T-helper 2 cell treated with Interferon-gamma antibody and Interleukin-4, amounts not matched to agents 100 ng/mL and 5 ng/mL, for 36 hours (primary cell): ENCODE results near the gene ACY1. TPM values are rescaled to one million over a fixed set of nuclear protein-coding genes. Genes with fewer than 3 reads are reported as not detected.
"Not testable (repeated sequence)": the region's sequence is repeated elsewhere in the genome, so short reads cannot be mapped to it uniquely, and the experiment has no call there.

ENCODE experiments used
- intact Hi-C: fragments of 100-400 bp; cut with micrococcal nuclease; formaldehyde crosslinking; loops from one replicate; pipeline ENCODE4 v1.15.1; 2023
- total RNA-seq: library from RNA; stranded (reverse); gene quantifications from 2 replicates; pipeline ENCODE4 v1.2.3, GENCODE V29; 2022

ACY1 gene
- total RNA-seq, 1 donor from 2014 or later: 31.2 TPM

DNA sequence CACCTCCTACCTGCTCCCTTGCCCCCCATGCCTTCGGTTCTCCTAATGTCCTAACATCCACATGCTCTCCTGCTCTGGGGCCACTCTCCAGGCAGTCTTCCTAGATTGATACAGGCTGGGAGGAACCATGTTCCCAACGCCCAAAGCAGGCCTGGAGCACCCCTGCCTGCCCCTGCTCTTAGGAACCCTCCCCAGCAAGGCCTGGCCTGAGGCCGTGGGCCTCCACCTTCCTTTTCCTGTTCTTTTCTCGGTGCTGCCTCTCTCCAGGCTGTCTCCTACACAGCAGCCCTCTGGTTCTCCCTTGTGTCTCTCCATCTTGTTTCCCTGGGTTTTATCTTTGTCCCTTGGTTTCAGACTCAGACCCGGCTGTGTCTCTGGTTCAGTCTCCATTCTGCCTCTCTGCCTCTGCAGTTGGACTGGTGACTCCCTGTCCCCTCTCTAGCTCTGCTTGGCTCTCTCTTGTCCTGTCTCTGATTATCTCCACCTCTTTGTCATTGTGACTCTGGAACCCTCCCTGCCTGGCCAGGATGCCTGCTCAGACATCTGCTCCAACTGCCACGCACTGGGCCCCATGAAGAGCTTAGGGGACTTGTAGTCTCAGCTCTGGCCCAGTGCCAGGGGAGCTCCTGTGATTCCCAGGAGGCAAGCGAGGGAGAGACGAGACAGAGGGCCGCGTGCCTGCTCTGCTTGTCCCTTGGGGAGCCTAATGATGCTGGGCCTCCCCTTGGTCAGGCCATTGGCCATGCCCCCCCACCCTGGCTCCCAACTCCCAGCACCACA lies 38.3 kb downstream of the ACY1 start:
- intact Hi-C loops: no loop called here

DNA sequence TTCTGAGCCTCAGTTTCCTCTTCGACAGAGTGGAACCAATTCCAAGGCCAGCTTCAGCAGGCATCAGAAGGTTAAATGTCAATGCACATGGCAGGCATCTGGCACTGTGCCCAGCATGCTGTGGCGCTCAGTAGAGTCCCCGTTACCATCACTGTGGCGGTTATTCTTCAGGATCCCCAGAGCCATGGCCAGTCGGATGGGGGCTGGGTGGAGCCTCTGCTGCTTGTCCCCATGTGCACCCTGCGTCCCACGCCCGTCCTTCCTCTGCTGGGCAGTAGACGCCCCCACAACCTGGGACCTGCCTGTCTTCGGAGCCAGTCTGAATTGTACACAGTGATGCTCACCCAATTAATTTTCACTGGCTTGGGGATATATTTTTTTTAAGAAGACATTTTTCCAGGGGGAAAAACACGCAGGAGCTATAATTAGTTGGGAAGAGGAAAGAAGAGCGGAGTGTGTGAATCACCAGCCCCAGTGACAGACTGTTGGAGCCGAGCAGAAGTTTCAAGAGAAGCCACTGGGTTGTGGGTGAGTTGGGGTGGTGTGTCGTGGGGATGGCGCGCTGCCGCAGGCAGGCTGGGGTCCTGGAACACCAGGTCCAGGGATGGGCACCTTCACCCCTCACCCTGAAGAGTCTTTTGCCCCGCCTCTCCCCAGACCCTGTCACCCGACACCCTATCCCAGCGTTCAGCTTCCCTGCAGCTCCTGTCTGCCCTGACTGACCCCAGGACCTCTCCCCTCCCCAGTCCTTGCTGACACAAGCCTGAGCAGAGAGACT lies 39.2 kb downstream of the ACY1 start:
- intact Hi-C loops: no loop called here

DNA sequence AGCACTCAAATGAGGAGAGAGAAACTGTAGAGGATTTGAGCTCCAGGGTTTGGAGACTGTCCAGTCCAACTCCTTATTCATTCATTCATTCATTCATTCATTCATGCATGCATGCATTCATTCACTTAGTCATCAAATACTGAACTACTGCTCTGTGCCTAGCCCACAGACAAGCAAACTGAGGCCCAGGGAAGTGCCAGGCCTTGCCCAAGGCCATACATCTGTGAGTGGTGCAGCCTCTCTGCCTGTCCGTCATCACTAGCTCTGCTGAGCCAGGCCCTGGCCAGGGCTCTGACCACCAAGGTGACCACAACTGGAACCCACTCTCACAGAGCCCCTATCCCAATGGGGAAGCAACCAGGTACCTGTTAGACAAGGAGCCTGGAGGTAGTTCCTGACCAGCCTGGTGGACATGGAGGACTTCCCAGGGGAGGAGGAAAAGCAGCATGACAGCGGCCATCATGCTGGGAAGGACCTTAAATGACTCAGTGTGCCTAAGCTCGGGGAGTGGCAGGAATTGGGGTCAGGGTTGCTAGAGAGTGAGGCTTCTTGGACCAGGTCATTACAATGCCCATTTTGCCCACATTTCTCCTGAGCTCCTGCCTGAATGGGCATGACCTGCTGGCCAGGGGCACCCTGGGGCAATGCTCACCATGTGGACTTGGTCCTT lies 39.9 kb downstream of the ACY1 start:
- intact Hi-C loops: no loop called here

DNA sequence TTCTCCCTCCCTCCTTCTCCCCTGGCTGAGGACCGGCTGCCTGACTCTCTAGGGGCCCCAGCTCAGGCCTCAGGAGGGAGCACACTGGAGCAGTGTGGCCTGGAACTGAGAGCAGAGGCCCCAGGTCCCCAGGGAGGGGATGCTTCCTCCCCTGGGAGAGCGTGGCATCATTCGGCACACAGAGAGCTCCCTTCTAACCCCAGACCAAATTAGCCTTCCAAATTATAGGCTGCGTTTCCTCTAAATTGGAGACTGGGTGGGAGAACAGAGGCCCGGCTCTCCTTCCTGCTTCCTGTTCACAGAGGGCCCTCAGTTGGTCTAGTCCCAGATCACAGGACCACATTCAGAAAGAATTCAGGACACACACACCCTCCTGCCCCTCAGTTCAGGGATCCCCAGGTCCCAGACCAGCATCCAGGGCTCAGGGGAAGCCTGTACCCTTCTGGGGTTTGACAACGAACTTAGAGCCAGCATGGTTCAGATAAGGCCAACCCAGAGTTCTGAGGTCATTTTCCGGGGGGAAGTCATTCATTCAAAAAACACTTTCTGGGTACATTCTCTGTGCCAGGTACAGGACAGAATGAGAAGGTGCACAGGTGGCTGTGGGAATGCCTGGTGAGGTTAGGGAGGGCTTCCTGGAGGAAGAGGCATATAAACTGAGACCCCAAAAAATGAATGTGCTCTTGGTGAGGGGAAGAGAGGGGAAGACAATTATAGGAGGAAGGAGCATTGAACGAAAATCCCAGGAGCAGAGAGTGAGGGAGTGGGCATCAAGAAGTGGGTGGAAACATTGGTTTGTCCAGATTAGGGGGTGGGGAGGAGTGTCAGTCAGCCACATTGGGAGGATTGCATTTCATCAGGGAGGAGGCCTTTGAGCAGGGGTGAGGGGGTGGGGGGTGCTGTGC lies 40.8 kb downstream of the ACY1 start:
- intact Hi-C loops: no loop called here

DNA sequence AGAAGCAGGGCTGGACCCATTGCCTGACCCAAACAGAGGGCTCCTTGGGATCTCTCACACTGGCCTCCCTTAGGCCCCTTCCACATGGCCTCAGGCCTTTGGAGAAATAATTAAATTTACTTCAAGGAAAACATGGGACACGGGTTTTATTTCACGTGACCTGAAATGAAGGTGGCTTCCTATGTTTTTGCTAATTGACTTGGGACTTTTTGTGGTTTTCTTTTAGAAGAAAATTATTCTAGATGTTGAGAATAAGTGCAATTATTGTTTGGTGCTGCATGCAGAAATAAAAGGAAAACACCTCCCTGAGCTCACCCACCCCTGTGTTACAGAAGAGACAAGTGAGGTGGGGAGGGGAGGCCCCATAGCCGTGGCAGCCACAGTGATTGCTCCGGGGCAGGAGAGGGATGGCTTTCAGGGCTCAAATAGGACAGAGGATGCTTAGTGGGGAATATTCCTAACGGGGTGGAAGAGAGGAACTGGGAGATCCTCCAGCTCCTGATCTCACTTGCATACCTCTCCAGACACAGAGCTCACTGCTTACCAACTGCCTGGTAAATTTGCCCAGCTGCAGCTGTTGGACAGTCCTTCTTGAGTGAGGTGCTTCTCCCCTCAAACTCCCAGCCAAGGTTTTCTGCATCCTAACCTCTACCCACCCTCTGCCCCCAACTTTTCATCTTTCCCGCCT lies 41.6 kb downstream of the ACY1 start:
- intact Hi-C loops: no loop called here

DNA sequence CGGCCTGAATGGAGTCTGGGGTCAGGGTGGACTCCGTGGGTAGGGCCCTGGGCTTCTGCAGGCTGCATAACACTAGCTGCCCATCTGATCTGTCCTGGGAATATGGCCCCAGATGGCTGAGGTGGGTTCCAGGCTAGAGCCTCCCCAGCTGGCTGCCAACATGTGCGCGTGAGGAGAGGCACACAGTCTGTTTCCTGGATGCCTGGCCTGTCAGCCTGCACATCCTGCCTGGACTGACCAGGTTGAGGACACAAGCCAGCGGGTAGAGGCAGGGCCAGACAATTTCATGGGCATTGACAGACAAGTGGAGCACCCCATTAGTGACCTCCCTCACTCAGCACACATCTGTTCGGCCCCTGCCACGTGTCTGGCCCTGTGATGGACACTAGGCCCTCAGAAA lies 42.1 kb downstream of the ACY1 start:
- intact Hi-C loops: no loop called here

DNA sequence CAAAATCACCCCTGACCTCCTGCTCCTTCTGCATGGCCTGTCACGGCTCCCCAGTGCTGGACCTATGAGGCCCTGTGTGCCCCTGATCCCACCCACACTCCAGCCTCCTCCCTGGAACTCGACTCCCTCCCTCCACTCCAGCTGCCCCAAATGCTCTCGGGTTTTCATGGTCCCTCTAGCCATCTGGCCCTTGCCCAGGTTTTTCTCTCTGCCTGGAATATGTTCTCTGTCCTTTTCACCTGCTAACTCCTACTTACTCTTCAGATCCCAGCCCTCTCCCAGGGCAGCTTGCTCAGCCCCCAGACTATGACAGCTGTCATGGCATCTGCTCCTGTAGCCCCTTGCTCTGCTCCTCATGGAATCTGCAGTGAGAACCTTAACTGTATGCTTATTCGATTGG lies 42.7 kb downstream of the ACY1 start:
- intact Hi-C loops: no loop called here

DNA sequence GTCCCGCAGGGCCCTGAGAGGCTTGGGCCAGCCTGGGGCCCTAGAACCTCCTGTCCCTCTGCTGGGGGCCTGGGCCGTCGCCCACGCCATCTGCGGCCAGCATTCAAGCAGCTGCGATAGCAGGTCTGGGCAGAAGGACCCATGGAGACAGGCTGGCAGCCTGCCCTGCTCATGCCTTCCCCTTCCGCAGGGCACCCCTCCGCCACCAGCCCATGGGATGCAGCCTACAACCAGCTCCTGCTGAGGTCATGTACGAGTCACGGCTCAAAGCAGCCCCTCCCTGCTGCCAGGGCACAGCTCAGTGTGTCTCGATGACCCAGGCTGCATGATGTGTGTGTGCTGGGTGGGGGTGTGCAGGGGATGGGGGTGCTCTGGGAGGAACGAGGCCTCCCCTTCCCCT lies 45.2 kb downstream of the ACY1 start:
- intact Hi-C loops: no loop called here

DNA sequence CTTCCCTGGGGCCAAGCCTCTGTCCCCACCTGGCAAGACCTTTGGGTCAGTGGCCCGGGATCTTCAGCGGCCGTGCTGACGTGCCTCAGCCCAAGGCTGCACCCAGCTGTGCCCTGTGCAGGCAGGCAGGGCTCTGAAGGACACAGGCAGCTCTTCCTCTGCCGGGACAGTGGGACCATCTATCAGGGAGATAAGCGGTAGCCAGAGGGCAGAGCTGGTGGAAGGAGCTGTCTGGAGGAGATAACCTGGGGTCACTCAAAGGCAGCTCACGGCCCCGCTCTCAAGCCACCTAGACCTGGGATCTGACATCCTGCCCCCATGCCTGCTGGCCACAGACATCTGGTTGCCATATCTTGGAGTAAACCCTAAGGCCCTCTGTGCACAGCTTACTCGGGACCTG lies 45.7 kb downstream of the ACY1 start:
- intact Hi-C loops: no loop called here

DNA sequence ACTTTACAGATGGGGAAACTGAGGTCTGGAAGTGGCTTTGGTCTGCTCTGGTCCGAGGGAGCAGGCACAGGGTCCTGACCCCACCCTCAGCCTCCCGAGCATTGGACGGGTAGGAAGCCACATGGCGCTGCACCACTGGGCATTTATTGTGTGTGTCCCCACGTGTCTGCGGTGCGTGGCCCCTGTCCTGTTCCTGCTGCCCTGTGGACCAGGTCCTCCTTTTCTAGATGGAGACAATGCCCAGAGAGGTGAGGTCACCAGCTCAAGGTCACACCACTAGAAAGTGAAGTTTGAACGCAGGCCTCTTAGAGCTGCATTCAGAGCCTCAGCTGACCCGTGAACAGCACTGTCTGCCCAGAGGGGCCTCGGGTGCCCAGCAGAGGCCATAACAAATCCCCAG lies 46.2 kb downstream of the ACY1 start:
- intact Hi-C loops: no loop called here

DNA sequence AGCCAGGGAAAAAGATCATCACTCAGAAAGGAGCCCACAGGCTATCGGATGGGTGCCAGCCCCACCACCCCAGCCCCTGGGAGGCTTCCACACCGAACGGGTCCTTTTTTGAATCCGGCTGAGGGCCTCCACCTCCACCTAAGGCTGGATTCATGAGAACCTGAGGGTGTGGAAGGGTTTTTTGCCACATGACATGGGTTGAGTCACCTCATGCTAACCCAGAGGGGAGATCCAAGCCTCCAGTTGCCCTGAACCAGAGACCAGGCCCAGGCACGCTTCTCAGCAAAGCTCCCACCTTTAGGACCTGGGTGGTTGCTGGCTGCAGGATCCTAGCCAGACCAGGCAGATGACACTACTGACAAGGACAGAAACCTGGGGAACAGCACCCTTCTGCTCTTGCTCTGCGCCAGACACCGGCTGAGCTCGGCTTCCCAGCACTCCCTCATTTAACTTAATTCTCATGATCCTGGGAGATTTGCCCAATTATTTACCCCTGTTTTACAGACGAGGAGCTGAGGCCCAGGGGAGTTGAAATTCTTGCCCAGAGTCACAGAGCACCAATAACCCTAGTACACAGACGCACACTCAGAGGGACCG lies 47.5 kb downstream of the ACY1 start:
- intact Hi-C loops: no loop called here

DNA sequence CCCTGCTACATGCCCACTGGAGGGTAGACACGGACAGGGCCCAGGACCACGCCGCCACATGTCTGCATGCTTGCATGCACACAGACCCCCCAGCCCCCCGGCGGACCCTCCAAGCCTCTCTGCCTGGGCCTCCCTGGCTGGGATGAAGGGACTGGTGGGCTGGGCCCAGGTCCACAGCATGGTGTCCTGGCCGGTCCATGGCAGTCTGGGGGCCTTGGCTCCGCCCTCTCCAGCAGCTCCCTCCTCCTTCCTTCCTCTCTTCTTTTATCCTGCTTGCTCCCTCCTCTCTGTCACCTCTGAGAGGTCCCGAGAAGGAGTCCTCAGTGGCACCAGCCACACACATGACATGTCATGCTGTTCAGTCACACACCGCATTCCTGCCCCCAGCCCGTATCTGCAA lies 48.6 kb downstream of the ACY1 start:
- intact Hi-C loops: no loop called here

DNA sequence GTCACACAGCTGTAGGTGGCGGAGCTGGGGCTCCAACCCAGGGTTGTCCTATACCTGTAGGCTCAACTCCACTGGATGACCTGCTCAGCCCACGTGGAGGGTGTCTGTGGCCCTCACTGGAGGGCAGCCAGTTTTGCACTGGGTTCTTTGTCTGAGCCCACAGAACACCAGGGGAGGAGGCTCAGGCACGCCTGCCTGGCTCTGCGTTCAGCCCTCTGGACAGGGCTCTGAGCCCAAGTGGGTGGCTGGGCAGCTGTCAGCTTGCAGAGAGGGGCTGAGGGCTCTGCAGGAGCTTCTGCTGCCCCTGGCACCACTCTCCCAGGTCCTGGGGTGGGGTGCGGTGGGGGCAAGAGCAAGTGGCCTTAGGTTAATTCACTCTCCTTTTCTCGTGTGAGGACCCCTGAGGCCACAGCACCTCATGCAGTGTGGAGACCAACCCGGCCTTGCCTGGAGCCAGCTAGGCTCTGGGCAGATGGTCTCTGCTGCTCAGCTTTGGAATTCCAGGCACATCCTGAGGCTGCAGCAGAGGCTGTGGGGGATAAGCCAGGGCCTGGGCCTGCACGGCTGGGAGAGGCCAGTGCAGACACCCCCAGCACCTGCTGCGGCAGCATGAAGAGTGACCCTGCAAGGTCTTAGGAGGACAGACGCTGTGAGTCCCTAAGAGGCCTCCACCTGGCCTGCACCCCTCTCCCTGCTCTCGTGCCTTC lies 49.5 kb downstream of the ACY1 start:
- intact Hi-C loops: no loop called here

DNA sequence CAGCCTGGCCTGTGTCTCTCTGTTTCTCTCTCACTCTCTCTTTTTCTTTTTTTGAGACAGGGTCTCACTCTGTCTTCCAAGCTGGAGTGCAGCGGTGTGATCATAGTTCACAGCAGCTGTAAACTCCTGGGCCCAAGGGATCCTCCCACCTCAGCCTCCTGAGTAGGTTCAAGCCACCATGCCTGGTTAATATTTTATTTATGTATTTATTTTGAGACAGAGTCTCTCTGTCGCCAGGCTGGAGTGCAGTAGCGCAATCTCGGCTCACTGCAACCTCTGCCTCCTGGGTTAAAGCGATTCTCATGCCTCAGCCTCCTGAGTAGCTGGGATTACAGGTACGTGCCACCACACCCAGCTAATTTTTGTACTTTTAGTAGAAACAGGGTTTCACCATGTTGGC lies 50.4 kb downstream of the ACY1 start:
- intact Hi-C loops: not testable (repeated sequence)

DNA sequence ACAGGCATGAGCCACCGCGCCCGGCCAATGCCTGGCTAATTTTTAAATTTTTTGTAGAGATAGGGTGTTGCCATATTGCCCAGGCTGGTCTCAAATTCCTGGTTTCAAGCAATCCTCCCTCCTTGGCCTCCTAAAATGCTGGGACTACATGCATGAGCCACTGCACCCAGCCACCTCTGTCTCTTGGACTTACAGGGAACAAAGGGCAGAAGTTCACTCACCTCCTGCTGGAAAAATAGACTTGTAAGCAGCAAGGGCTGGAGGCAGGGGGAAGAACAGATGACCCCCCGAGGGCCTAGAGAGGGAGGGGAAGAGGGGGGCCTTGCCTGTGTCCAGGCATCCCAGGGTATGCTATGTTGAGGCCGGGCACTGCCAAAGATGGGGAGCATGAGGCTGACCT lies 50.9 kb downstream of the ACY1 start:
- intact Hi-C loops: no loop called here

DNA sequence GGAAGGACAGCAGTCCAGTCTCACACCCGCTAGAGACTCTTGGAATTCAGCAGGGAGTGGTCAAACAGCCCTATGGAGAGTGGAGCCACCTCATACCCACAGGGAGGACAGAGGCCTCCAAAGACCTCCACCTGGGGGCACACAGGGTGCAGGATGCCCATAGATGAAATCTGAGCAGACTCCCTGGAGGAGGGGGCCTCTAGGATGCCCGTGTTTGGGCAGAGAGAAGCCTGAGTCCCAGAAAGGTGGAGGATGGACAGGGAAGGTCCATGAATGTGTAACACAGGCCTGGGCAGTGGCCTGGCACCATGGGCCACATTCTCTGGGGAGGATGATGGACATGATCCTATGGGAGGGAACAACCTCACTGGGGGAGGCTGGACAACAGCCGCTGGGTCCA lies 51.3 kb downstream of the ACY1 start:
- intact Hi-C loops: no loop called here

DNA sequence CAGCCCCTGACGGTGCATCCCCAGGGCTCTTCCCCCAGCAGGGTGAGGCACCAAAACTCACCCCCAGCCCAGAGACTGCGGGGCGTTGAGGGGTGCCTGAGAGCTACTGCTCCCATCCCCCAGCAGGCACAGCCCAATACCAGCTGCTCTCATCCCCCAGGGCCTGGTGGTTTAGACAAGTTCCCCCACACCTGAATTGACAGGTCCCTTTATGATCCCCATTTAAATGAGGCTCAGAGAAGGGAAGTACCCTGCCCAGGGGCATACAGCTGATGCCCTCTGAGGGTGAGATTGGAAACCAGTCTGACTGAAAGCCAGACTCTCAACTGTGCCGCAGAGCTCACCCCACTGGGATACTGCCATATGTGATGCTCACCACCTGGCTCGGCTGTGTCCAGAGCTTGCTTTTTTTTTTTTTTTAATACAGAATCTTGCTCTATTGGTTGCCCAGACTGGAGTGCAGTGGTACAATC lies 52.9 kb downstream of the ACY1 start:
- intact Hi-C loops: no loop called here

DNA sequence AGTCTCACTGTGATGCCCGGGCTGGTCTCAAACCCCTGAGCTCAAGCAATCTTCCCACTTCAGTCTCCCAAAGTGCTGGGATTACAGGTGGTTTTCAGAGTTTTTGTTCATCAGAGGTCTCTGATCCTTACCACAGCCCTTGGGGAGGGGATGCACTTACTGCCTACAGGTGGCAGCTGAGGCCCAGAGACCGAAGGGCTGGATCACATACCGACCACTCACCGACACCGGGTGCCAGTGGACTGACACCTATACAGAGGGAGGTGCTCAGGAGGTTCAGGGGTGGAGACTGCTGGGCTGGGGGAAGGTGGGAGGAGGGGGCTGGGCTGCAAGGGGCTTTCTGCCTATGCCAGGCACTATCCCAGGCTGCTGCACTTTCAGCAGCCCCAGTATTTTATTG lies 53.5 kb downstream of the ACY1 start:
- intact Hi-C loops: no loop called here

DNA sequence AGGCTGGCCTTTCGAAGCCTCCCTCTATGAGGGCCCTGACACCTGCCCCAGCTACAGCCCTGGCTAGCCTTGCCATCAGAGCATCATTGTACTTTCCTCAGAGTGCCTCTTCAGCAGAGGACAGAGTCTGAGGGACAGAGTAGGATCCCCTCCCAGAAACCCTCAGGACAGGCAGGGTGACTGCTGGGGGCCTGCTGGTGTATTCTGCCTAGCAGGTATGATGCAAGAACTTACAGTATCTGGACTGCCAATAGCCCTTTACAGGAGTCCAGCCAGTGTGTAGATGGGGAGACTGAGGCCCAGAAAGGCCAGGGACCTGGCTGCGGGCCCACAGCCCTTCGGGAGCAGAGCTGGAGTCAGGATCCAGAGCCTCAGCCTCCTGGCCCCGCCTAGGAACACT lies 54.0 kb downstream of the ACY1 start:
- intact Hi-C loops: no loop called here

DNA sequence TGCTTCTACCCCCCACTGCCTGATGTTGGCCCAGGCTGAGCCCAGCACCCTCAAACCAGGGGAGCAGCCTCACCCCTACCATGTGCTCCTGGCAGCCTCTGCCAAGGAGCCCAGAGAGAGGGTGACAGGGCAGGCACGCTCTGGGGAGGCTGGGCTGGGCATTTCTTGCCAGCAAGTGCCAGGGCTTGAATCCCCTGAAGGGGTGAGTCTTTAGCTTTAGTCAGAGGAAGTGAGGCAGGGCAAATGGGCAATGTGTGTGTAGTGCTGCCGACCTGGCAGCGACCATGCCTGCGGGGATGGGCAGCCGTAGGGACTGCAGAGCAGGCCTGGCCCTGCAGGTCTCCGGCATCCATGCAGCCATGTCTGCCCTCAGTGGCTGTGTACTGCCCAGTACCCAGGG lies 54.9 kb downstream of the ACY1 start:
- intact Hi-C loops: no loop called here
